Activated CD8-positive, alpha-beta memory T cell treated with anti-CD3 and anti-CD28 coated beads, Interleukin-2, amount 50 U/mL, for 4 hours (primary cell): ENCODE measurements around the gene BTF3L4.

Experiments used
- DNase-seq: peaks from one replicate; pipeline ENCODE4 v3.0.0-alpha.2; 2020

Gene BTF3L4

DNA sequence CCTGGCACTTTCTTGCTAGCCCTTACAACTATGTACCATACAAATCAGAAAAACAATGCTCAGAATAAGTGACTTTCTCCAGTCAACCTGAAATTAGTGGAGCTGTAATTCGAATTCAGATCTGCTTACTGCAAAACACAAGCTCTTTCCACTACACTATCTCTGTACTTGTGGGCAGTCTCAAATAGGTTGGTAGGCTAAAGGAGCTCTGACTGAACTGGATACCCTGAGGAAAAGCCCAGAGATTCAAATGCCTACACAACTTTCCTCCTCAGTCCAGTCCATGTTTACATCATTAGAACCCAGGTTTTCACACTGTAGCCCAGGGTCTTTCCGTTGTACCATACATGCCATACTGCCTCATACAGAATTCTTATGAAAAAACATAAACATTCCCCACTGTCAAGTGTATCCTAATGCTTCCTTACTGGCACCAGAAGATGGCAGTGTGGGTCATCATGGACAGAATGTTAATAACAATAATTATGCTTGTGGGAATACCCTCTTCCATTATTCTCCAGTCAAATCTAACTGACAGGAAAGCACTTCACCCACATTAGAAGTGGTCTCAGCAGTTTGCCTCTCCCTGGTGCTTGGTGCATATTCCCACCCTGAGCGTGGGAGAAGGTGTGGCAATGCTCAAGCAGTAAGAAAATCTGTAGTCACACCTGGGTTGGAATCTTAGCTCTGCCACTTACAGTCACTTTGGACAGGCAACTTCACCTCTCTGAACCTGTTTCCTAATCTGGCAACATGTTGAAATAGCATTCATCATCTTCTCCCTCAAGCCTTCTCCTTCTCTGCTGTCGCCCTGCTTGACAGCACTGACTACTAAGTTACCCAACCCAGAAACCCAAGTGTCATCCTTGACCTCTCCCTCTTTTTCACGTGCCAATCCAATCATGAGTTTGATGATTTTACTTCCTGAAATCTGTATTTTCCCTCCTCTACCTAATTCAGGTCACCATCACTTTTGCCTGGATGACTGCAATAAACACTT, 71.4 kb downstream of the BTF3L4 start:
- no peak for DNase-seq

GRCh38 chr1:52139817-52140540, 83.9 kb downstream of the BTF3L4 start:
- DNase-seq: no peak
